T-cell (primary cell): Measurements from ENCODE around the gene C2orf78. TPM values are rescaled to one million over a fixed set of nuclear protein-coding genes. Genes with fewer than 3 reads are reported as not detected.

Source experiments
- ATAC-seq, 4 experiments: fragments of 200-7000 bp in 3 of 4; fragments of 150-1000 bp in 1 of 4; cut with Tn5 transposase; replicated peaks in 1 of 4; 1 replicate in 3 of 4; 2 replicates in 1 of 4; pipeline ENCODE4 v1.10.0; 2021; ENCODE audit warnings: moderate library complexity in 3 of 4, mild to moderate bottlenecking in 2 of 4, moderate number of reproducible peaks in 1 of 4
- CTCF ChIA-PET, 2 donors: fragments of 300-600 bp; sonication (Branson Sonifier 250); formaldehyde crosslinking; loops; one replicate each; lab custom pipeline; 2022; ENCODE audit warnings: antibody characterized with exemption in 2 of 2; lab: Charles Lee
- POLR2A ChIA-PET, 2 donors: fragments of 300-600 bp; sonication (Branson Sonifier 250); formaldehyde crosslinking; loops; one replicate each; lab custom pipeline; 2022; ENCODE audit warnings: antibody characterized with exemption in 2 of 2; lab: Charles Lee
- DNase-seq, 35 experiments: peaks; one replicate each; pipeline versions ENCODE4 v3.0.0 to v3.0.0-alpha.2; 2013 to 2023
- H3K27ac ChIP-seq: one replicate; pipeline ENCODE4 v1.5.1; 2013; ENCODE audit warnings: low read length
- H3K27me3 ChIP-seq, 2 experiments: replicated peaks in 1 of 2; 1 replicate in 1 of 2; 2 replicates in 1 of 2; pipeline versions ENCODE4 v1.6.1 to v1.7.0; 2013; ENCODE audit warnings: low read length in 1 of 2, mixed read lengths in 1 of 2; ENCODE audit not compliant: control insufficient read depth in 2 of 2, insufficient read depth in 2 of 2; ENCODE audit errors: extremely low read depth in 1 of 2
- H3K36me3 ChIP-seq, 2 donors: 1 replicate in 1 of 2; 2 replicates in 1 of 2; pipeline versions ENCODE4 v1.6.1 to v1.7.0; 2013; ENCODE audit warnings: low read length in 1 of 2; ENCODE audit not compliant: control insufficient read depth in 2 of 2, insufficient read depth in 1 of 2; ENCODE audit errors: extremely low read depth in 1 of 2
- H3K4me1 ChIP-seq, 2 experiments: 1 replicate in 1 of 2; 2 replicates in 1 of 2; pipeline versions ENCODE4 v1.6.1 to v1.7.0; 2013; ENCODE audit warnings: low read length in 2 of 2, mixed read lengths in 1 of 2; ENCODE audit not compliant: insufficient read depth in 2 of 2, control insufficient read depth in 1 of 2; ENCODE audit errors: extremely low read depth in 1 of 2
- H3K4me3 ChIP-seq, 2 donors: 1 replicate in 1 of 2; 2 replicates in 1 of 2; pipeline versions ENCODE4 v1.5.1 to v1.7.0; 2013; ENCODE audit warnings: mild to moderate bottlenecking in 2 of 2, low read length in 1 of 2, moderate library complexity in 1 of 2; ENCODE audit not compliant: control insufficient read depth in 1 of 2; ENCODE audit errors: extremely low read depth in 1 of 2
- H3K9me3 ChIP-seq: 2 replicates; pipeline ENCODE4 v1.7.0; 2013
- H3K27ac Mint-ChIP-seq, 2 donors: one replicate each; pipeline ENCODE4 v1.8.0; 2020 to 2021; ENCODE audit warnings: mild to moderate bottlenecking in 2 of 2, mixed read lengths in 2 of 2
- H3K27me3 Mint-ChIP-seq, 2 donors: one replicate each; pipeline ENCODE4 v1.8.0; 2021 to 2022; ENCODE audit warnings: mixed read lengths in 2 of 2
- H3K36me3 Mint-ChIP-seq: one replicate; pipeline ENCODE4 v1.8.0; 2021; ENCODE audit warnings: mixed read lengths
- H3K4me1 Mint-ChIP-seq, 3 donors: one replicate each; pipeline ENCODE4 v1.8.0; 2020 to 2022; ENCODE audit warnings: mixed read lengths in 3 of 3, mild to moderate bottlenecking in 1 of 3
- H3K4me3 Mint-ChIP-seq, 3 donors: one replicate each; pipeline ENCODE4 v1.8.0; 2020 to 2022; ENCODE audit warnings: mild to moderate bottlenecking in 3 of 3, mixed read lengths in 3 of 3, moderate library complexity in 3 of 3
- H3K9me3 Mint-ChIP-seq, 3 donors: one replicate each; pipeline ENCODE4 v1.8.0; 2020 to 2022; ENCODE audit warnings: mixed read lengths in 3 of 3
- WGBS: methylation state at CpG from one replicate; pipeline ENCODE4 v1.1.5; 2013; ENCODE audit warnings: missing lambda C conversion rate; ENCODE audit not compliant: insufficient coverage; 5-methylcytosine and 5-hydroxymethylcytosine counted together
- total RNA-seq, 35 experiments: library from RNA in 6 of 35; stranded (reverse) in 6 of 35; fragments of 120-200 nt in 1 of 35; gene quantifications; one replicate each; pipeline versions ENCODE4 v1.2.1 to v1.2.4 and lab custom pipeline; 2013 to 2026

C2orf78 gene
- total RNA-seq, 5 donors from 2014 or later (not counting 1 experiment from before 2014, with no cell fraction given), result not detected

DNA sequence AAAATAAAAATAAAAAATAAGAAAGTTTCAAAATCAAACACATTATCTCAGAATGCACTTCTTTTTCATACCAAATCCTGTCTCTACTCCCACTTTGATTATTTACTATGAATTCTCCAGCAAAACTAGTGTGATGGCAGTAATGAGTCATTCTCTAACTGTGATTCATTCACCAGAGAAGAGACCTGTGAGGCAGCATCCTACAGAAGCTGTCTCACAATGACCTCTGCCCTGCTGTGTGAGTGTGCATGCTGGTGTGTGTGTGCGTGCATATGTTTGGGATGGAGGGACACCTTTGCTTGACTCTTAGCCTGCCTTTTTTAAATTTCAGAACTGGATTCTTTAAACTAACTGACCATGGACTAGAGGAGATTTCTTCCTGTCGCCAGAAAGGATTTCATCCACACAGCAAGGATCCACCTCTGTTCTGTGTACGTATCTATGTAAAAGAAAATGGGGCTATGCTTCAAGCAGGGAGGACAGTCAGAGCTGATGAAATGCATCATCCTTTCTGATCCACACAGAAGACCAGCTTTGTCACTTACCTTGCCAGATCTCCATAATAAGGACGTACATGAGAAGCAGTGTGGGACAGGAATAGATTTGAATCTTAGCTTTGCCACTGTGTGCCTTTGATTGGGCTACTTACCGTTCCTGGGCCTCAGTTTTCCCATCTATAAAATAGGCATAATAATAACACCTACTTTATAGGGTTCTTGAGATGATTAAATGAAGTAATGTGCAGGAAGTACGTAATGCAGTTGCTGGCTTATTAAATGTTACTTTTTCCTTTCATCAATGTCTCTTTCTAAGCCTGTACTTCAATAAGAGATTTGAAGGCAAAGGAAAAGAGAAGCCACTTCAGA lies 76.0 kb downstream of the C2orf78 start:
- Mint-ChIP-seq H3K4me3 (no peak overlapping the region), H3K9me3 (no peaks in the 10 kb centered on the region)
- DNase-seq, result no peak

DNA sequence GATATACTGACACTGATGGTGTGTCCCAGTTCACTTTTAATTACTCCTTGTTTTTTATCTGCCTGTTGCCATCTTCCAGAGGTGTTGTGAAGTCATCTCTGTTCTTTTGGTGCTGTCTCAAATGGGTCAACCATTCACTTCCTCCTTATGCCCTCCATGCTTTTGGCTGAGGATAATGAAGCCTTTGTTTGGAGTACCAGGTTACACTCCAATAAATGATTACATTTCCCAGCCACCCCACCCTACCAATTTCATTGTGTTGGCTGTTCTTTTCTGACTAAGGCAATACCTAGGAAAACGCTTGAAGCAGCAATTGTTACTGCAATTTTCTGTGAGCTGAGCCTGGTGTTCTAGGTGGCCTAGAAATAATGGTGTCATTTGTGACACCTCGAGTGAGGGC lies 79.0 kb downstream of the C2orf78 start:
- CTCF ChIA-PET, result interaction anchor here in 1 of 2 donors (0.6 kb wide), 1 partner anchor 296 kb away, joined by 3 read pairs; no protein-coding TSS in a partner anchor
- 100% methylated on average over 1 of the region's 2 CpGs for WGBS
- no peaks in the 10 kb centered on the region for H3K4me1 Mint-ChIP-seq
- H3K4me1 ChIP-seq, result no peaks in the 10 kb centered on the region
- no peak overlapping the region for H3K4me3 Mint-ChIP-seq
- POLR2A ChIA-PET, result interaction anchor here in 1 of 2 donors (0.6 kb wide), 1 partner anchor 24 kb away, joined by 3 read pairs; no protein-coding TSS in a partner anchor
- no peak overlapping the region for H3K4me3 ChIP-seq
- peaks cover 18 to 72% of the 10 kb centered on the region in 2 donors for H3K36me3 ChIP-seq
- H3K9me3 Mint-ChIP-seq, result no peaks in the 10 kb centered on the region
- H3K36me3 Mint-ChIP-seq, result peaks cover 68% of the 10 kb centered on the region
- ATAC-seq, result no peak
- H3K27me3 Mint-ChIP-seq, result no peaks in the 10 kb centered on the region
- no peaks in the 10 kb centered on the region for H3K9me3 ChIP-seq
- no peaks in the 10 kb centered on the region for H3K27me3 ChIP-seq
- no peak for DNase-seq
- H3K27ac ChIP-seq, result no peak overlapping the region
- no peak overlapping the region for H3K27ac Mint-ChIP-seq

More for the DNA sequence above, 76.0 kb downstream of the C2orf78 start:
- Histone ChIP-seq H3K27ac (no peak overlapping the region), H3K27me3 (no peaks in the 10 kb centered on the region), H3K4me3 (no peak overlapping the region), H3K9me3 (no peaks in the 10 kb centered on the region), H3K36me3 (peaks cover 22 to 75% of the 10 kb centered on the region in 2 donors), H3K4me1 (no peaks in the 10 kb centered on the region)
- Mint-ChIP-seq H3K27me3 (no peaks in the 10 kb centered on the region), H3K36me3 (peaks cover 76% of the 10 kb centered on the region), H3K4me1 (no peaks in the 10 kb centered on the region), H3K27ac (no peak overlapping the region)
- ATAC-seq, result no peak
- no CpG with 5 or more reads among the region's 6 CpGs for WGBS
- ChIA-PET CTCF (no interaction called here), POLR2A (no interaction called here)

Other genes with a start within 250 kb of the C2orf78 start
- gene NAT8, start 141.8 kb upstream of the C2orf78 start, total RNA-seq, result not detected
- 10 to 100 TPM; 17.2 to 23.5 (median 20.1) TPM for gene TPRKB, start 46.8 kb upstream of the C2orf78 start, total RNA-seq
- gene DUSP11, start 4.1 kb upstream of the C2orf78 start, total RNA-seq, result 10 to 100 TPM; 36.7 to 44.0 (median 38.4) TPM
- gene STAMBP, start 44.8 kb downstream of the C2orf78 start, total RNA-seq, result 10 to 100 TPM; 21.6 to 32.5 (median 28.9) TPM
- gene ACTG2, start 108.8 kb downstream of the C2orf78 start, total RNA-seq, result 1 to 10 TPM in 1 of 5 donors, under 1 TPM in 2, not detected in 2; 0.79 to 1.3 (median 0.95) TPM
- gene DGUOK, start 142.7 kb downstream of the C2orf78 start, total RNA-seq, result 10 to 100 TPM; 44.0 to 70.2 (median 62.5) TPM
- gene TET3, start 200.7 kb downstream of the C2orf78 start, total RNA-seq, result 10 to 100 TPM; 22.5 to 32.2 (median 26.8) TPM